HG02943 (cell line): Measurements from ENCODE around the gene MAP2K5.

Experiments
- ATAC-seq: cut with Tn5 transposase; IDR thresholded peaks from one replicate; pipeline ENCODE4 v1.9.1; 2021; ENCODE audit warnings: mild to moderate bottlenecking, low read depth, moderate library complexity; ENCODE audit not compliant: unreplicated experiment

MAP2K5 gene

GRCh38 chr15:67716171-67716570, 173.7 kb downstream of the MAP2K5 start:
- ATAC-seq, result no peak

- ATAC-seq, result no peak
Observed at GRCh38 chr15:67717776-67718175, 175.3 kb downstream of the MAP2K5 start.

- ATAC-seq, result no peak
Observed at GRCh38 chr15:67719330-67719959, 176.9 kb downstream of the MAP2K5 start.

GRCh38 chr15:67720556-67721175, 178.2 kb downstream of the MAP2K5 start:
- ATAC-seq, result no peak

- no peak for ATAC-seq
Observed at GRCh38 chr15:67722030-67722817, 179.7 kb downstream of the MAP2K5 start.

GRCh38 chr15:67723294-67724024, 181.0 kb downstream of the MAP2K5 start:
- no peak for ATAC-seq

- ATAC-seq, result no peak
Observed at GRCh38 chr15:67724691-67725375, 182.3 kb downstream of the MAP2K5 start.

- no peak for ATAC-seq
Observed at GRCh38 chr15:67730135-67730534, 187.6 kb downstream of the MAP2K5 start.

GRCh38 chr15:67731112-67731721, 188.7 kb downstream of the MAP2K5 start:
- no peak for ATAC-seq

GRCh38 chr15:67732164-67732563, 189.7 kb downstream of the MAP2K5 start:
- no peak for ATAC-seq

GRCh38 chr15:67732671-67733374, 190.3 kb downstream of the MAP2K5 start:
- no peak for ATAC-seq

GRCh38 chr15:67735896-67736295, 193.4 kb downstream of the MAP2K5 start:
- no peak for ATAC-seq

- no peak for ATAC-seq
Observed at GRCh38 chr15:67736810-67737209, 194.3 kb downstream of the MAP2K5 start.

GRCh38 chr15:67738056-67738455, 195.6 kb downstream of the MAP2K5 start:
- ATAC-seq, result no peak

GRCh38 chr15:67740405-67740804, 197.9 kb downstream of the MAP2K5 start:
- no peak for ATAC-seq

- no peak for ATAC-seq
Observed at GRCh38 chr15:67741308-67741707, 198.8 kb downstream of the MAP2K5 start.

GRCh38 chr15:67743558-67743957, 201.1 kb downstream of the MAP2K5 start:
- no peak for ATAC-seq

GRCh38 chr15:67744331-67745072, 202.0 kb downstream of the MAP2K5 start:
- ATAC-seq, result no peak
